ENCODE results near the gene ZSWIM5.
"Not testable (repeated sequence)": the region's sequence is repeated elsewhere in the genome, so short reads cannot be mapped to it uniquely, and the experiment has no call there.

The ZSWIM5 gene

DNA sequence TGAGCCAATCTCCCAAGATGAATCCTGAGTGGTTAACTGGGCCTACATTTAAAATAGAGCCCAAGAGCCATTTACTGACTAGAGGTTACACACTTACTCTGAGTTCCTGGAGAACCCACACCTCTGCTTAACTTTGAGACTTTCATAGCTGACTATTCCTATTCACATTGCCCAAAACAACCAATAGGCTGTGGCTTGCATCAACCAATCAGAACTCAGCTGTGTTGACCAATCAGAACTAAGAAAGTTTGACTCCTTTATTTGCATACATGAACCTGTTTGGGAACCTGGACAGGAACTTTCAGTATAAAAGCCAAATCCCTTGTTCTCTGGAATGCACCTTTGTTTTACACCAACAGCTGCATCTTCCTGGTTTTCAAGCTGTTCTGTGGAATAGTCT, 9.5 kb downstream of the ZSWIM5 start:
- no peak for DNase-seq
- Histone ChIP-seq H3K27ac (no peak overlapping the region), H3K36me3 (replicated peaks) (no peaks in the 10 kb centered on the region), H3K27me3 (replicated peaks) (no peaks in the 10 kb centered on the region), H3K4me3 (ENCODE audit: low read depth, low read length) (no peak overlapping the region)
- in situ Hi-C loops (cut with HindIII; ENCODE audit: low pct_ligation_motif_present, low sequenced_read_pairs): no loop called here
- TF ChIP-seq, protein P1, sequence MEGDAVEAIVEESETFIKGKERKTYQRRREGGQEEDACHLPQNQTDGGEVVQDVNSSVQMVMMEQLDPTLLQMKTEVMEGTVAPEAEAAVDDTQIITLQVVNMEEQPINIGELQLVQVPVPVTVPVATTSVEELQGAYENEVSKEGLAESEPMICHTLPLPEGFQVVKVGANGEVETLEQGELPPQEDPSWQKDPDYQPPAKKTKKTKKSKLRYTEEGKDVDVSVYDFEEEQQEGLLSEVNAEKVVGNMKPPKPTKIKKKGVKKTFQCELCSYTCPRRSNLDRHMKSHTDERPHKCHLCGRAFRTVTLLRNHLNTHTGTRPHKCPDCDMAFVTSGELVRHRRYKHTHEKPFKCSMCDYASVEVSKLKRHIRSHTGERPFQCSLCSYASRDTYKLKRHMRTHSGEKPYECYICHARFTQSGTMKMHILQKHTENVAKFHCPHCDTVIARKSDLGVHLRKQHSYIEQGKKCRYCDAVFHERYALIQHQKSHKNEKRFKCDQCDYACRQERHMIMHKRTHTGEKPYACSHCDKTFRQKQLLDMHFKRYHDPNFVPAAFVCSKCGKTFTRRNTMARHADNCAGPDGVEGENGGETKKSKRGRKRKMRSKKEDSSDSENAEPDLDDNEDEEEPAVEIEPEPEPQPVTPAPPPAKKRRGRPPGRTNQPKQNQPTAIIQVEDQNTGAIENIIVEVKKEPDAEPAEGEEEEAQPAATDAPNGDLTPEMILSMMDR (IDR thresholded peaks at IDR 0.05; ENCODE audit: low read depth, low read length, missing control alignments): no peak

DNA sequence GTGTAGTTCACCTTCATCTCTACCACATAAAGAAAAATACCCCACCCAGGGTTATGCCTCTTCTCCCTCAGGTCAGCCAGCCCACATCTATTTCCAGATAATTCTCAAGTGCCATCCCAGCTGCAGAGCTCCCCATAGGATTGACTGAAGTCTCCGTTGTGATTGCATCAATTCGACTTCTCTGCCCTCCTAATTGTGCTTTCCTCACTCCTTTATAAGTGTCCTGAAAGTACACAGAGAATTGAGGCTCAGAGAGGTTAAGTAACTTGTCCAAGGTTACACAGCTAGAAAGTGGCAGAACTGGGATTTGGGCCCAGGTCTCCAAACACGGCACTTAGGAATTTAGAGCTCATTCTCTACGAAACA, 15.0 kb downstream of the ZSWIM5 start:
- in situ Hi-C loops (cut with HindIII; ENCODE audit: low pct_ligation_motif_present, low sequenced_read_pairs): no loop called here
- DNase-seq: no peak
- TF ChIP-seq, protein P1 (IDR thresholded peaks at IDR 0.05; ENCODE audit: low read depth, low read length, missing control alignments): no peak
- Histone ChIP-seq H3K27ac (no peak overlapping the region), H3K4me3 (ENCODE audit: low read depth, low read length) (no peak overlapping the region), H3K27me3 (replicated peaks) (no peaks in the 10 kb centered on the region), H3K36me3 (replicated peaks) (no peaks in the 10 kb centered on the region)

DNA sequence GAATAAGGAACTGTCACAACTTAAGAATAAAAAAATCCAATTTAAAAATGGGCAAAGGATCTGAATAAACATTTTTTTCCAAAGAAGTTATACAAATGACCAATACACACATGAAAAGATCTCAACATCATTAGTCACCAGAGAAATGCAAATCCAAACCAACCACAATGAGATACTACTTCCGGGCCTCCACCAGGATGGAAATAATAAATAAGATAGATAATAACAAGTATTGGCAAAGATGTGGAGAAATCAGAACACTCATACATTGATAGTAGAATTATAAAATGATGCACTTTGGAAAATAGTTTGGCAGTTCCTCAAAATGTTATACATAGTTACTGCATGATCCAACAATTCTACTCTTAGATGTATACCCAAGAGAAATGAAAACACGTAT, 18.7 kb downstream of the ZSWIM5 start:
- TF ChIP-seq, protein P1 (IDR thresholded peaks at IDR 0.05; ENCODE audit: low read depth, low read length, missing control alignments): no peak
- no peak overlapping the region for H3K4me3 ChIP-seq (ENCODE audit: low read depth, low read length)
- no peaks in the 10 kb centered on the region for H3K36me3 ChIP-seq (replicated peaks)
- peak; percentile 21 for DNase-seq
- in situ Hi-C loops (cut with HindIII; ENCODE audit: low pct_ligation_motif_present, low sequenced_read_pairs): no loop called here
- H3K27ac ChIP-seq: no peak overlapping the region
- H3K27me3 ChIP-seq (replicated peaks): no peaks in the 10 kb centered on the region

DNA sequence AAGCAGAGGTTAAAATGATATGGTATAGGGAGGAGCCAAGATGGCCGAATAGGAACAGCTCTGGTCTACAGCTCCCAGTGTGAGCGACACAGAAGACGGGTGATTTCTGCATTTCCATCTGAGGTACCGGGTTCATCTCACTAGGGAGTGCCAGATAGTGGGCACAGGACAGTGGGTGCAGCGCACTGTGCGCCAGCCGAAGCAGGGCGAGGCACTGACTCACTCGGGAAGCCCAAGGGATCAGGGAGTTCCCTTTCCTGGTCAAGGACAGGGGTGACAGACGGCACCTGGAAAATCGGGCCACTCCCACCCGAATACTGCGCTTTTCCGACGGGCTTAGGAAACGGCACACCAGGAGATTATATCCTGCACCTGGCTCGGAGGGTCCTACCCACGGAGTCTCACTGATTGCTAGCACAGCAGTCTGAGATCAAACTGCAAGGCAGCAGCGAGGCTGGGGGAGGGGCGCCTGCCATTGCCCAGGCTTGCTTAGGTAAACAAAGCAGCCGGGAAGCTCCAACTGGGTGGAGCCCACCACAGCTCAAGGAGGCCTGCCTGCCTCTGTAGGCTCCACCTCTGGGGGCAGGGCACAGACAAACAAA, 26.4 kb downstream of the ZSWIM5 start:
- in situ Hi-C loops (cut with HindIII; ENCODE audit: low pct_ligation_motif_present, low sequenced_read_pairs); H3K27me3 ChIP-seq (replicated peaks); H3K4me3 ChIP-seq (ENCODE audit: low read depth, low read length); H3K36me3 ChIP-seq (replicated peaks); H3K27ac ChIP-seq; DNase-seq: not testable (repeated sequence)

DNA sequence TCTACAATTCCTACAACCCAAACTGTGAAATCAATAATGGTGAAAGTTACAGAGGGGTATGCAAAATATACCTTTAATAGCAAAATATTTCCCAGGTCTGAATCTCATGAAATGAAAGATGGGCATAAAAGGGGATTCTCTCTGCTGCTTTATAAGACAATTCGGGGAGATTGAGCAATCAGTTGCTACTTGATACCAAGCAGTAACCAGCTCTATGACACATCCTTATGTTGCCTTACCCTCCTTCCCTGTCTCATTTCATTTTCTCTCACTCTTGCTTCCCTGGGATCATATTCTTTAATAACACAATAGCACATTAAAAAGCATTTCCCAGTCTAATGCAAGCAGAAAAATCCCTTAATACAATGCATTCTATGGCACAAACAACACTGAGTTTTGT, 29.0 kb downstream of the ZSWIM5 start:
- peak; percentile 6 for DNase-seq
- Histone ChIP-seq H3K4me3 (ENCODE audit: low read depth, low read length) (no peak overlapping the region), H3K36me3 (replicated peaks) (no peaks in the 10 kb centered on the region), H3K27ac (no peak overlapping the region), H3K27me3 (replicated peaks) (no peaks in the 10 kb centered on the region)
- in situ Hi-C loops (cut with HindIII; ENCODE audit: low pct_ligation_motif_present, low sequenced_read_pairs): no loop called here
- TF ChIP-seq, protein P1 (IDR thresholded peaks at IDR 0.05; ENCODE audit: low read depth, low read length, missing control alignments): no peak

DNA sequence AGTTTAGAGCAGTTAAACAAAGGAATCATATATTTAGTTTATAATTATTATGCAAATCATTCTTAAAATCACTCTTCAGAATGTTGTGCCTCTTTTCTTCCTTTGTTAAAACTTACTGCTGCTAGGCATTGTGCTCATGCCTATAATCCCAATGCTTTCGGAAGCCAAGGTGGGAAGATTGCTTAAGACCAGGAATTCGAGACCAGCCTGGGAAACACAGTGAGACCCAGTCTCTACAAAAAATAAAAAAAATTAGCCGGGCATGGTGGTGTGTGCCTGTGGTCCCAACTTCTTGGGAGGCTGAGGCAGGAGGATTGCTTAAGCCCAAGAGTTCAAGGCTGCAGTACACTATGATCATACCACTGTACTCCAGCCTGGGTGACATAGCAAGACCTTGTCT, 33.6 kb downstream of the ZSWIM5 start:
- TF ChIP-seq, protein P1 (IDR thresholded peaks at IDR 0.05; ENCODE audit: low read depth, low read length, missing control alignments): no peak
- no peaks in the 10 kb centered on the region for H3K27me3 ChIP-seq (replicated peaks)
- H3K36me3 ChIP-seq (replicated peaks): no peaks in the 10 kb centered on the region
- in situ Hi-C loops (cut with HindIII; ENCODE audit: low pct_ligation_motif_present, low sequenced_read_pairs): no loop called here
- no peak for DNase-seq
- H3K4me3 ChIP-seq (ENCODE audit: low read depth, low read length): no peak overlapping the region
- no peak overlapping the region for H3K27ac ChIP-seq

Measured in brain microvascular endothelial cell (primary cell).